Measurements from ENCODE around the gene KRTAP10-3.

The KRTAP10-3 gene

GRCh38 chr21:44533121-44533890, 25.3 kb downstream of the KRTAP10-3 start:
- intact Hi-C loops (cut with DNase I; ENCODE audit: low total_unique reads), result no loop called here
- Histone ChIP-seq H3K4me3 (no peak overlapping the region), H3K27me3 (peaks cover 0 to 34% of the 10 kb centered on the region in 2 donors), H3K36me3 (no peaks in the 10 kb centered on the region), H3K27ac (no peak overlapping the region), H3K9me3 (no peaks in the 10 kb centered on the region), H3K4me1 (no peaks in the 10 kb centered on the region)
- TF ChIP-seq, protein P1, sequence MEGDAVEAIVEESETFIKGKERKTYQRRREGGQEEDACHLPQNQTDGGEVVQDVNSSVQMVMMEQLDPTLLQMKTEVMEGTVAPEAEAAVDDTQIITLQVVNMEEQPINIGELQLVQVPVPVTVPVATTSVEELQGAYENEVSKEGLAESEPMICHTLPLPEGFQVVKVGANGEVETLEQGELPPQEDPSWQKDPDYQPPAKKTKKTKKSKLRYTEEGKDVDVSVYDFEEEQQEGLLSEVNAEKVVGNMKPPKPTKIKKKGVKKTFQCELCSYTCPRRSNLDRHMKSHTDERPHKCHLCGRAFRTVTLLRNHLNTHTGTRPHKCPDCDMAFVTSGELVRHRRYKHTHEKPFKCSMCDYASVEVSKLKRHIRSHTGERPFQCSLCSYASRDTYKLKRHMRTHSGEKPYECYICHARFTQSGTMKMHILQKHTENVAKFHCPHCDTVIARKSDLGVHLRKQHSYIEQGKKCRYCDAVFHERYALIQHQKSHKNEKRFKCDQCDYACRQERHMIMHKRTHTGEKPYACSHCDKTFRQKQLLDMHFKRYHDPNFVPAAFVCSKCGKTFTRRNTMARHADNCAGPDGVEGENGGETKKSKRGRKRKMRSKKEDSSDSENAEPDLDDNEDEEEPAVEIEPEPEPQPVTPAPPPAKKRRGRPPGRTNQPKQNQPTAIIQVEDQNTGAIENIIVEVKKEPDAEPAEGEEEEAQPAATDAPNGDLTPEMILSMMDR (IDR thresholded peaks at IDR 0.05), result no peak
- DNase-seq, result peak; percentile 17 to 64

GRCh38 chr21:44532712-44533111, 25.9 kb downstream of the KRTAP10-3 start:
- Histone ChIP-seq H3K27me3 (peaks cover 0 to 29% of the 10 kb centered on the region in 2 donors), H3K36me3 (no peaks in the 10 kb centered on the region), H3K4me3 (no peak overlapping the region), H3K27ac (no peak overlapping the region), H3K4me1 (no peaks in the 10 kb centered on the region), H3K9me3 (no peaks in the 10 kb centered on the region)
- TF ChIP-seq, protein P1 (IDR thresholded peaks at IDR 0.05), result no peak
- DNase-seq, result peak; percentile 12 to 44
- intact Hi-C loops (cut with DNase I; ENCODE audit: low total_unique reads), result no loop called here

DNA sequence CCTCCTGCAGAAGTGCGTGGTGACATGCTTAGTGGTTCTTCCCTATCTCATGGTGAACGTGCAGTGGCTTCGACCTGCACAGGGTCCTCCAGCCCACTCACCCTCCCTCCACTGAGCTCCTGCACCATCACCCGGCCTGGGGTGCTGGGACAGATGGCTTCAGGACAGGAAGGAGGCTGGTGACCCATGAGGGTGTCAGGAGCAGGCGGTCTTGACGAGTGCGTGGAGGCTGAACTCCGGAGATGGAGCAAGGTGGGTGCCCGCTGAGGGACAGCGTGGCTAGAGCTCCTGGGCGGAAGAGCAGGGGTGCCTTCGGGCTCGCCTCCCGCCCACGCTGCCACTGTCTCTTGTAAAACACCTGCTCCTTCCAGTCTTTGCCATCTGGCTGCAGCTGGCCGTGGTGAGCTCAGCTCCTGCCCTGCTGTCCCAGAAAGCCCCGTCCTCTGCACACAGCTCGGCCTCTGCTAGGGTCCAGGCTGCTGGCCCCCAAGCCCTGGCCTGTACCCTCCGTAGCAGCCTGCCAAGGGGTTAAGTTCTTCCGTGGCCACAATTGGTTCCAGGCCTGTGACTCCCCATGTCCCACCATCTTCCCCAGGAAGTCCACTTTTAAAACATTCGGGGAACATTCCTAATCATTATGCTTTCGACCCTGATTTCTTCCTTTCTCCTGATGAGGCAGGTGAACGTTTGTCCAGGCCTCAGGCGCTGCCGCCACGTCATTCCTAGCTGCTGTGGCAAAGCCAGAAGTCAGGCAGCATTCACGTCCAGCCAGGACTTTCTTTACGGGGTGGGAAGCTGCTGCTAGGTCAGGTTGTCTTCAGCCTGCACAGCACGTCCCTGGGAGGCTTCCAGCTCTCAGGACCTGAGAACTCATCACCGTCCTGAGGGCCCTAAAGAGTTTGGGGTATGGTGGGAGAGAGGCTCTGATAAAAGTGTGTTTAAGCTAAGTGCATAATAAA, 26.7 kb downstream of the KRTAP10-3 start:
- Histone ChIP-seq H3K4me3 (no peak overlapping the region), H3K4me1 (no peaks in the 10 kb centered on the region), H3K9me3 (no peaks in the 10 kb centered on the region), H3K27me3 (peaks cover 0 to 28% of the 10 kb centered on the region in 2 donors), H3K27ac (no peak overlapping the region), H3K36me3 (no peaks in the 10 kb centered on the region)
- intact Hi-C loops (cut with DNase I; ENCODE audit: low total_unique reads), result no loop called here
- TF ChIP-seq, protein P1 (IDR thresholded peaks at IDR 0.05), result no peak
- peak in 1 of 2 donors; percentile 13 for DNase-seq

GRCh38 chr21:44530903-44531605, 27.5 kb downstream of the KRTAP10-3 start:
- no peak overlapping the region for H3K27ac ChIP-seq
- DNase-seq, result peak; percentile 6 to 48
- H3K4me3 ChIP-seq, result no peak overlapping the region
- TF ChIP-seq, protein P1 (IDR thresholded peaks at IDR 0.05), result no peak
- H3K9me3 ChIP-seq, result no peaks in the 10 kb centered on the region
- intact Hi-C loops (cut with DNase I; ENCODE audit: low total_unique reads), result no loop called here
- peaks cover 0 to 28% of the 10 kb centered on the region in 2 donors for H3K27me3 ChIP-seq
- H3K4me1 ChIP-seq, result no peaks in the 10 kb centered on the region
- no peaks in the 10 kb centered on the region for H3K36me3 ChIP-seq

DNA sequence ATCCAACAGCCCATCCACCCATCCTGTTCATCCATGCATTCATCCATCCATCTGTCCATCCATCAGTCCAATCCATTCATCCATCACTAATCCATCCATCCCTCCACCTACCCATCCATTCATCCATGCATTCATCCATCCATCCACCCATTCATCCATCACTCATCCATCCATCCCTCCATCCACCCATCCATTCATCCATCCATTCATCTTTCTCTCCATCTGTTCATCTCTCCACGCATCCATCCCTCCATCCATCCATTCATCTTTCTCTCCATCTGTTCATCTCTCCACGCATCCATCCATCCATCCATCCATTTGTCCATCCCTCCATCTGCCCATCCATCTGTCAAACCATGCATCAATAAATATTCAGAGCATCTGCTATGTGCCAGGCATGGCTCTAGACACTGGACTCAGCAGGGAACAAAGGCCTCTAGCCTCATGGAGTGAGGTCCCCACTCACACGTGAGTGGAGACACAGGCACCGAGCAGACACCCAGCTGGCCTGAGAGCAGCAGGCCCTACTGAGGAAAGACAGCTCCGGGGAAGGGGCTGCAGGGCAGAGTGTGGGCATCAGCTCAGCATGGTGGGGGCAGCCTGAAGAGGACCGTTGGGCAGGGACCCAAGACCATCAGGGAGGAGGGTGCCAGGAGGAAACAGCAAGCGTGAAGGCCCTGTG, 28.2 kb downstream of the KRTAP10-3 start:
- Histone ChIP-seq H3K4me1 (no peaks in the 10 kb centered on the region), H3K27ac (no peak overlapping the region), H3K27me3 (peaks cover 0 to 28% of the 10 kb centered on the region in 2 donors), H3K36me3 (no peaks in the 10 kb centered on the region), H3K4me3 (no peak overlapping the region), H3K9me3 (no peaks in the 10 kb centered on the region)
- TF ChIP-seq, protein P1 (IDR thresholded peaks at IDR 0.05), result no peak
- peak in 1 of 2 donors; percentile 10 for DNase-seq
- intact Hi-C loops (cut with DNase I; ENCODE audit: low total_unique reads), result no loop called here
